ENCODE results near the gene CRELD1. TPM values are rescaled to one million over a fixed set of nuclear protein-coding genes. Genes with fewer than 3 reads are reported as not detected.
A peak's percentile ranks its signal among the peaks of the same experiment; 100 is the strongest.

CRELD1 gene
- total RNA-seq, 5 donors from 2014 or later (not counting 1 experiment from before 2014, with no cell fraction given) = 23.0 to 55.2 (median 48.0) TPM

DNA sequence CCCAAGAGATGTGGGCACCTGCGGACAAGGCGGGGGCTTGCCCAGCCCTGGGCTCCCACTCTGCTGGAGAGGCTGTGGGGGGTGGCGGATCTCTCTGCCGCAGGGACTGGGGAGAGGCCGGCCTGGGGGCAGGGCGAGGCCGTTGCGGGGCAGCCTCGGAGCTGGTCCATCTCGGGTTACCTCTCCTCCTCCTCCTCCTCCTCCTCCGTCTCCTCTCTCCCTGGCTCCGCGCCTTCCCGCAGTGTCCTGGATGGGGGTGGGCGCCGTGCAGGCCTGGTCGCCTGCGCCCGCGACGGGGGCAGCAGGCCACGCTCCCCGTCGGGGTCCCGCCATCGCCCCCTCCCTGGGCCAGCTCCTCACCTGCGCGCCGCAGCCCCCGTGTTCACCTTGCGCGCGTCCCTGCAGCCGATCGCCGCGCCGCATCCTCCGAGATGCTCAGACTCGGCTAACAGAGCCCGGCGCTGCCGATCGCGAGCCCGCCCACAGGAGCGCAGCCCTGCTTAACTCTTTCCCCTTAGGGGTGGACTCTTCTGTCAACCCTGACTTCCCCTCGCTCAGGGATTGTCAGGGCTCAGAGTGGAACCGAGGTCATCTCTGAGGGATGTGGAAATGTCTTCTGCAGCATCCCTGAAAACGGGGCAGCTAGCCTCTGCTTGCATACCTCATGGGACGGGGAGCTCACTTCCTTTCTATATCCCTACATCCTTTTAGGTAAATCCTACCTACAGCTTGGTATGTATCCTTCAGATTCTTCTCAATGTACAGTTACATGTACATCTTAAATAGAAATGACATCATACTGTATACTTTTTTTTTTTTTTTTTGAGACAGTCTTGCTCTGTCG, 18.6 kb downstream of the CRELD1 start, which contains the start of gene PRRT3:
PRRT3 (minus strand) TSS at position 447 of the 844 bp plus-strand sequence. CDS start 2,293 bp downstream, outside the sequence.
- Histone ChIP-seq H3K27me3 (replicated peaks in 1 of 2; ENCODE audit: control insufficient read depth in 2 of 2, extremely low read depth in 1 of 2, insufficient read depth in 2 of 2, low read length in 1 of 2) (peaks cover 0 to 4% of the 10 kb centered on the region in 2 experiments), H3K27ac (ENCODE audit: low read length) (no peak within 1 kb of the TSS), H3K9me3 (no peaks in the 10 kb centered on the region), H3K4me1 (ENCODE audit: control insufficient read depth in 1 of 2, extremely low read depth in 1 of 2, insufficient read depth in 2 of 2, low read length in 2 of 2) (peaks cover 8 to 15% of the 10 kb centered on the region in 2 experiments), H3K4me3 (ENCODE audit: control insufficient read depth in 1 of 2, extremely low read depth in 1 of 2, low read length in 1 of 2) (peak within 1 kb of the TSS; percentile 52 to 72), H3K36me3 (ENCODE audit: control insufficient read depth in 2 of 2, extremely low read depth in 1 of 2, insufficient read depth in 1 of 2, low read length in 1 of 2) (no peaks in the 10 kb centered on the region)
- POLR2A ChIA-PET = interaction anchor here in 1 of 2 donors (1.0 kb wide), 1 partner anchor 19 kb away, joined by 5 read pairs; the partner anchor contains the start of gene CRELD1
- DNase-seq (peak; percentile 16 to 67 (median 53)), ATAC-seq (replicated peaks in 1 of 4) (peak; percentile 90 to 92 (median 92))
- CTCF ChIA-PET = interaction anchor here (0.7 to 2.3 kb wide), 4 partner anchors 19 to 36 kb away, joined by 3 to 21 read pairs (median 4); partner anchors contain the start of gene CRELD1 (in 1 of the 2)
- H3K36me3 Mint-ChIP-seq = no peaks in the 10 kb centered on the region
- H3K9me3 Mint-ChIP-seq = no peaks in the 10 kb centered on the region
- peaks cover 15 to 24% (median 21%) of the 10 kb centered on the region in 3 donors for H3K4me1 Mint-ChIP-seq
- peak within 1 kb of the TSS; percentile 79 to 90 (median 85) for H3K4me3 Mint-ChIP-seq
- peak within 1 kb of the TSS; percentile 69 to 76 for H3K27ac Mint-ChIP-seq
- no peaks in the 10 kb centered on the region for H3K27me3 Mint-ChIP-seq
- under 1% methylated on average over 38 of the region's 52 CpGs for WGBS (ENCODE audit: insufficient coverage)

DNA sequence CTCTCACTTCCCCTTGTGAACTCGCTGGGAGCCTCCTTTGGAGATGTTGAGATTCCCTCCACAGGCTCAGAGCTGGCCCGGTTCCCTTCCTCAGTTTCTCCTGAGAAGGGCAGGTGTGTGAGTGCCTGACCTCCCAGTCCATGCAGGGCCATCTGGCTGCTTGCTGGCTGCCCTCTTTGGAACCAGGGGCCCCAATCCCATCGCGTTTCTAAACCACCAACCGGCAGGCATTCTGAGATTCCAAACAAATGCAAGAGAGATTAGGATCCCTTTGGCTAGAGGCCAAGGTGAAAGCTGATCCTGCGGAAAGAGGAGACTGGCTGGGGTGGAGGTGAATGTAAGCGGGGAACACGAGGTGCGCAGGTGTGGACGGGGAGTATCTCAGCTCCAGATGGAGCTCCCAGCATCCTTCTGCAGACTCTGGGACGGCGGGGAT, 21.5 kb downstream of the CRELD1 start:
- Histone ChIP-seq H3K36me3 (ENCODE audit: control insufficient read depth in 2 of 2, extremely low read depth in 1 of 2, insufficient read depth in 1 of 2, low read length in 1 of 2) (no peaks in the 10 kb centered on the region), H3K4me3 (ENCODE audit: control insufficient read depth in 1 of 2, extremely low read depth in 1 of 2, low read length in 1 of 2) (no peak overlapping the region), H3K9me3 (no peaks in the 10 kb centered on the region), H3K27ac (ENCODE audit: low read length) (no peak overlapping the region), H3K27me3 (replicated peaks in 1 of 2; ENCODE audit: control insufficient read depth in 2 of 2, extremely low read depth in 1 of 2, insufficient read depth in 2 of 2, low read length in 1 of 2) (peaks cover 0 to 4% of the 10 kb centered on the region in 2 experiments), H3K4me1 (ENCODE audit: control insufficient read depth in 1 of 2, extremely low read depth in 1 of 2, insufficient read depth in 2 of 2, low read length in 2 of 2) (peaks cover 8 to 15% of the 10 kb centered on the region in 2 experiments)
- ATAC-seq (replicated peaks in 1 of 4) (no peak), DNase-seq (no peak)
- Mint-ChIP-seq H3K9me3 (no peaks in the 10 kb centered on the region), H3K4me1 (peaks cover 15 to 24% (median 21%) of the 10 kb centered on the region in 3 donors), H3K4me3 (no peak overlapping the region), H3K27ac (no peak overlapping the region), H3K36me3 (no peaks in the 10 kb centered on the region), H3K27me3 (no peaks in the 10 kb centered on the region)
- WGBS (ENCODE audit: insufficient coverage) = 91% methylated on average over 7 of the region's 12 CpGs
- ChIA-PET POLR2A (no interaction called here), CTCF (interaction anchor here in 1 of 2 donors (1.1 kb wide), 1 partner anchor 23 kb away, joined by 3 read pairs; no protein-coding TSS in a partner anchor)

DNA sequence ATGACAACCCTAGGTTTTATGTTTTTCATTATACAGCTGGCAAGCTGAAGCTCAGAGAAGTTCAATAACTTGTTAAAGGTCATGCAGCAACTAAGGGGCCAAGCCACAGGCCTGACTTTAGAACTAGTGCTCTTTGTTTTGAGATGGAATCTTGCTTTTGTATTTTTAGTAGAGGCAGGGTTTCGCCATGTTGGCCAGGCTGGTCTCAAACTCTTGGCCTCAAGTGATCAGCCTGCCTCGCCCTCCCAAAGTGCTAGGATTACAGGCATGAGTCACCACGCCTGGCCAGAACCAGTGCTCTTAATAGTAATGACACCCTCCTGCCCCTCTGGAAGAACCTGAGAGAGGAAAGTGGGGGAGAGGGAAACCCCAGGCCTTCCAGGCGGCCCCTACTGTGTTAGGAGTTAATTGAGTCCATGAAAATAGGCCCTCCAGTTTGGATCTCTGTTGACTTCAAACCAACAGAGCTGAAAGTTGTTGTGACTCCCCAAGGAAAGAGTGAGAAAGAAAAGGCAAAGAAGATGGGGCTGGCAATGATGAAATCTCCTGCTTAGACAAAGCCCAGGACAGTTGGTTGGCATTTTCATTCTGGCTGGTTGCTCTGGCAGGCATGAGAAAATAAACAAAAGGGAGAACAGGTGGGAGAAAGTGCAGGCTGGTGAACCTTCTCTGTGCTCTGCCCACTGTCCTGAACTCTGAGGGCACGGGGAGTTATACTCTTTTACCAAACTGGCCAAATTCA, 22.1 kb downstream of the CRELD1 start:
- no peak for DNase-seq
- H3K4me1 Mint-ChIP-seq = peaks cover 14 to 21% (median 19%) of the 10 kb centered on the region in 3 donors
- Histone ChIP-seq H3K4me1 (ENCODE audit: control insufficient read depth in 1 of 2, extremely low read depth in 1 of 2, insufficient read depth in 2 of 2, low read length in 2 of 2) (peaks cover 6 to 15% of the 10 kb centered on the region in 2 experiments), H3K27ac (ENCODE audit: low read length) (no peak overlapping the region), H3K36me3 (ENCODE audit: control insufficient read depth in 2 of 2, extremely low read depth in 1 of 2, insufficient read depth in 1 of 2, low read length in 1 of 2) (no peaks in the 10 kb centered on the region), H3K4me3 (ENCODE audit: control insufficient read depth in 1 of 2, extremely low read depth in 1 of 2, low read length in 1 of 2) (no peak overlapping the region), H3K27me3 (replicated peaks in 1 of 2; ENCODE audit: control insufficient read depth in 2 of 2, extremely low read depth in 1 of 2, insufficient read depth in 2 of 2, low read length in 1 of 2) (peaks cover 0 to 4% of the 10 kb centered on the region in 2 experiments), H3K9me3 (no peaks in the 10 kb centered on the region)
- no peak for ATAC-seq (replicated peaks in 1 of 4)
- no peaks in the 10 kb centered on the region for H3K36me3 Mint-ChIP-seq
- no peak overlapping the region for H3K4me3 Mint-ChIP-seq
- H3K27me3 Mint-ChIP-seq = no peaks in the 10 kb centered on the region
- no peaks in the 10 kb centered on the region for H3K9me3 Mint-ChIP-seq
- CTCF ChIA-PET = interaction anchor here in 1 of 2 donors (1.1 kb wide), 1 partner anchor 23 kb away, joined by 3 read pairs; no protein-coding TSS in a partner anchor
- 68% methylated on average over 3 of the region's 5 CpGs for WGBS (ENCODE audit: insufficient coverage)
- no peak overlapping the region for H3K27ac Mint-ChIP-seq
- POLR2A ChIA-PET = no interaction called here

DNA sequence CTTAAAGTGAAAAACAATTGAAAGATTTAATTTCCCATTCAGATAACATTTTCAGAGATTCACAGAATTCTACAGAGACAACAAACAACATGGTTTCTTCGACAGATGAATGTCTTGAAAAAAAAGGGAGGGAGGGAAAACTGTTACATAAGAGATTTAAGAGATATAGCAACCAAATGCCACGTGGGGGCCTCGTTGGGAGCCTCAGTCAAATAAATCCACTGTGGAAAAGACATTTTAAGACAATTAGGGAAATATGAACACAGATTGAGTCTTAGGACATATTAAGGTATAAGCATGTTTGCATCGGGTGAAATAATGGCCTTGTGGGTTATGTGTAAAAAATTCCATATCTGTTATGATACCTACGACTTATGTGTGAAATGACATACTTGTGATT, 23.6 kb downstream of the CRELD1 start:
- no peak for ATAC-seq (replicated peaks in 1 of 4)
- Histone ChIP-seq H3K27me3 (replicated peaks in 1 of 2; ENCODE audit: control insufficient read depth in 2 of 2, extremely low read depth in 1 of 2, insufficient read depth in 2 of 2, low read length in 1 of 2) (no peaks in the 10 kb centered on the region), H3K27ac (ENCODE audit: low read length) (no peak overlapping the region), H3K4me1 (ENCODE audit: control insufficient read depth in 1 of 2, extremely low read depth in 1 of 2, insufficient read depth in 2 of 2, low read length in 2 of 2) (peaks cover 0 to 3% of the 10 kb centered on the region in 2 experiments), H3K36me3 (ENCODE audit: control insufficient read depth in 2 of 2, extremely low read depth in 1 of 2, insufficient read depth in 1 of 2, low read length in 1 of 2) (peaks cover 0 to 5% of the 10 kb centered on the region in 2 donors), H3K9me3 (no peaks in the 10 kb centered on the region), H3K4me3 (ENCODE audit: control insufficient read depth in 1 of 2, extremely low read depth in 1 of 2, low read length in 1 of 2) (no peak overlapping the region)
- ChIA-PET CTCF (no interaction called here), POLR2A (no interaction called here)
- H3K27ac Mint-ChIP-seq = no peak overlapping the region
- H3K4me3 Mint-ChIP-seq = no peak overlapping the region
- no peaks in the 10 kb centered on the region for H3K9me3 Mint-ChIP-seq
- no peak for DNase-seq
- H3K27me3 Mint-ChIP-seq = no peaks in the 10 kb centered on the region
- peaks cover 5 to 11% (median 9%) of the 10 kb centered on the region in 3 donors for H3K4me1 Mint-ChIP-seq
- H3K36me3 Mint-ChIP-seq = no peaks in the 10 kb centered on the region
- no CpG with 5 or more reads among the region's 5 CpGs for WGBS (ENCODE audit: insufficient coverage)

DNA sequence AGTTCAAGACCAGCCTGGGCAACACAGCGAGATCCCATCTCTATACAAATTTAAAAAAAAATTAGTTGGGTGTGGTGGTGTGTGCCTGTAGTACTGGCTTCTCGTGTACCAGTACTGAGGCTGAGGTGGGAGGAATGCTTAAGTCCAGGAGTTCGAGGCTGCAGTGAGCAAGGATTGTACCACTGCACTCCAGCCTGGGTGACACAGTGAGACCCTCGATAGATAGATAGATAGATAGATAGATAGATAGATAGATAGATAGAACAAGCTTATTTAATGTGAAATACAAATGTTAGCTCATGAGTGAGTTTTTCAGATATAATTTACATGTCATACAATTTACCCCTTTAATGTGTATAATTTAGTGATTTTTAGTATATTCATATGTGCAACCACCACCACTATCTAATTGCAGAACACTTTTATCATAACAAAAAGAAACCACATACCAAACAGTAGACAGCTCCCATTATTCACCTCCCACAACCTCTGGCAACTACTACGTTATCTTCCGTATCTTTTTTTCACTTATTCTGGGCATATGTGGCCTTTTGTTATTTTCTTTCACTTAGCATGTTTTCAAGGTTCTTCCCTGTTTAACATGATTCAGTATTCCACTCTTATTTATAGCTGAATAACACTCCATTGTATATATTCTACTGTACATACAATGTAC, 31.7 kb downstream of the CRELD1 start:
- Mint-ChIP-seq H3K4me1 (no peaks in the 10 kb centered on the region), H3K27ac (no peak overlapping the region), H3K4me3 (no peak overlapping the region), H3K27me3 (no peaks in the 10 kb centered on the region), H3K36me3 (peaks cover 50% of the 10 kb centered on the region), H3K9me3 (no peaks in the 10 kb centered on the region)
- Histone ChIP-seq H3K4me1 (ENCODE audit: control insufficient read depth in 1 of 2, extremely low read depth in 1 of 2, insufficient read depth in 2 of 2, low read length in 2 of 2) (no peaks in the 10 kb centered on the region), H3K27ac (ENCODE audit: low read length) (no peak overlapping the region), H3K36me3 (ENCODE audit: control insufficient read depth in 2 of 2, extremely low read depth in 1 of 2, insufficient read depth in 1 of 2, low read length in 1 of 2) (peaks cover 25 to 53% of the 10 kb centered on the region in 2 donors), H3K27me3 (replicated peaks in 1 of 2; ENCODE audit: control insufficient read depth in 2 of 2, extremely low read depth in 1 of 2, insufficient read depth in 2 of 2, low read length in 1 of 2) (no peaks in the 10 kb centered on the region), H3K4me3 (ENCODE audit: control insufficient read depth in 1 of 2, extremely low read depth in 1 of 2, low read length in 1 of 2) (no peak overlapping the region), H3K9me3 (no peaks in the 10 kb centered on the region)
- ChIA-PET CTCF (interaction anchor here (0.5 to 0.6 kb wide), 3 partner anchors 11 to 356 kb away, joined by 3 to 4 read pairs (median 3); no protein-coding TSS in a partner anchor), POLR2A (interaction anchor here (0.5 to 0.6 kb wide), 4 partner anchors 18 to 298 kb away, joined by 3 to 6 read pairs (median 4); no protein-coding TSS in a partner anchor)
- no peak for DNase-seq
- ATAC-seq (replicated peaks in 1 of 4) = no peak
- WGBS (ENCODE audit: insufficient coverage) = 100% methylated on average over 3 of the region's 6 CpGs
